Measurements from ENCODE around the gene CTTNBP2. TPM values are rescaled to one million over a fixed set of nuclear protein-coding genes. Genes with fewer than 3 reads are reported as not detected.

CTTNBP2 gene
- total RNA-seq, 3 donors from 2014 or later (not counting 1 experiment from before 2014, with no cell fraction given) = 0.10 TPM; not detected in 2

- intact Hi-C loops (cut with micrococcal nuclease) = no loop called here
- Mint-ChIP-seq H3K9me3 (peaks cover 0 to 5% of the 10 kb centered on the region in 2 donors), H3K27me3 (ENCODE audit: low read depth in 2 of 2) (no peaks in the 10 kb centered on the region), H3K36me3 (no peaks in the 10 kb centered on the region), H3K27ac (no peak overlapping the region), H3K4me3 (no peak overlapping the region), H3K4me1 (no peaks in the 10 kb centered on the region)
- H3K4me3 ChIP-seq (ENCODE audit: low read length) = no peak overlapping the region
- no peaks in the 10 kb centered on the region for H3K36me3 ChIP-seq (ENCODE audit: control insufficient read depth, insufficient read depth, low read length)
- H3K27me3 ChIP-seq (ENCODE audit: control insufficient read depth, insufficient read depth, low read length) = no peaks in the 10 kb centered on the region
- H3K4me1 ChIP-seq (ENCODE audit: control insufficient read depth, insufficient read depth, low read length) = no peaks in the 10 kb centered on the region
- no CpG with 5 or more reads among the region's 1 CpG for WGBS (ENCODE audit: insufficient coverage)
- no peak for TF ChIP-seq CTCF (IDR thresholded peaks at IDR 0.05)
- ATAC-seq (no peak), DNase-seq (no peak)
- no peak overlapping the region for H3K27ac ChIP-seq (ENCODE audit: low read length)
- no peaks in the 10 kb centered on the region for H3K9me3 ChIP-seq (ENCODE audit: control insufficient read depth, insufficient read depth, low read length)
These were observed 19.1 kb downstream of the CTTNBP2 start for GRCh38 chr7:117854186-117854585.

- H3K27me3 ChIP-seq (ENCODE audit: control insufficient read depth, insufficient read depth, low read length) = no peaks in the 10 kb centered on the region
- H3K4me3 ChIP-seq (ENCODE audit: low read length) = no peak overlapping the region
- H3K27ac Mint-ChIP-seq = no peak overlapping the region
- H3K9me3 Mint-ChIP-seq = peaks cover 5 to 10% of the 10 kb centered on the region in 2 donors
- H3K36me3 ChIP-seq (ENCODE audit: control insufficient read depth, insufficient read depth, low read length) = no peaks in the 10 kb centered on the region
- no peaks in the 10 kb centered on the region for H3K4me1 Mint-ChIP-seq
- no peaks in the 10 kb centered on the region for H3K9me3 ChIP-seq (ENCODE audit: control insufficient read depth, insufficient read depth, low read length)
- DNase-seq = no peak
- H3K27me3 Mint-ChIP-seq (ENCODE audit: low read depth in 2 of 2) = no peaks in the 10 kb centered on the region
- ATAC-seq = no peak
- no peak overlapping the region for H3K4me3 Mint-ChIP-seq
- 89% methylated on average over 7 of the region's 7 CpGs for WGBS (ENCODE audit: insufficient coverage)
- H3K27ac ChIP-seq (ENCODE audit: low read length) = no peak overlapping the region
- intact Hi-C loops (cut with micrococcal nuclease) = no loop called here
- no peaks in the 10 kb centered on the region for H3K36me3 Mint-ChIP-seq
- H3K4me1 ChIP-seq (ENCODE audit: control insufficient read depth, insufficient read depth, low read length) = no peaks in the 10 kb centered on the region
- TF ChIP-seq CTCF (IDR thresholded peaks at IDR 0.05) = no peak
These were observed 24.3 kb downstream of the CTTNBP2 start for GRCh38 chr7:117848941-117849340.

- Mint-ChIP-seq H3K4me1 (no peaks in the 10 kb centered on the region), H3K36me3 (no peaks in the 10 kb centered on the region), H3K27ac (no peak overlapping the region), H3K27me3 (ENCODE audit: low read depth in 2 of 2) (no peaks in the 10 kb centered on the region), H3K4me3 (no peak overlapping the region), H3K9me3 (peaks cover 12 to 13% of the 10 kb centered on the region in 2 donors)
- DNase-seq (no peak), ATAC-seq (no peak)
- H3K36me3 ChIP-seq (ENCODE audit: control insufficient read depth, insufficient read depth, low read length) = no peaks in the 10 kb centered on the region
- TF ChIP-seq CTCF (IDR thresholded peaks at IDR 0.05) = no peak
- no peaks in the 10 kb centered on the region for H3K9me3 ChIP-seq (ENCODE audit: control insufficient read depth, insufficient read depth, low read length)
- H3K4me3 ChIP-seq (ENCODE audit: low read length) = no peak overlapping the region
- 87% methylated on average over 2 of the region's 2 CpGs for WGBS (ENCODE audit: insufficient coverage)
- no peaks in the 10 kb centered on the region for H3K27me3 ChIP-seq (ENCODE audit: control insufficient read depth, insufficient read depth, low read length)
- no peak overlapping the region for H3K27ac ChIP-seq (ENCODE audit: low read length)
- intact Hi-C loops (cut with micrococcal nuclease) = no loop called here
- no peaks in the 10 kb centered on the region for H3K4me1 ChIP-seq (ENCODE audit: control insufficient read depth, insufficient read depth, low read length)
These were observed 28.6 kb downstream of the CTTNBP2 start for GRCh38 chr7:117844678-117845077.

- H3K36me3 ChIP-seq (ENCODE audit: control insufficient read depth, insufficient read depth, low read length) = no peaks in the 10 kb centered on the region
- Mint-ChIP-seq H3K27me3 (ENCODE audit: low read depth in 2 of 2) (no peaks in the 10 kb centered on the region), H3K4me1 (no peaks in the 10 kb centered on the region), H3K27ac (no peak overlapping the region), H3K9me3 (peaks cover 10% of the 10 kb centered on the region in 2 donors), H3K36me3 (no peaks in the 10 kb centered on the region), H3K4me3 (no peak overlapping the region)
- H3K4me3 ChIP-seq (ENCODE audit: low read length) = no peak overlapping the region
- no peaks in the 10 kb centered on the region for H3K4me1 ChIP-seq (ENCODE audit: control insufficient read depth, insufficient read depth, low read length)
- H3K27ac ChIP-seq (ENCODE audit: low read length) = no peak overlapping the region
- 100% methylated on average over 1 of the region's 2 CpGs for WGBS (ENCODE audit: insufficient coverage)
- no peak for TF ChIP-seq CTCF (IDR thresholded peaks at IDR 0.05)
- no peaks in the 10 kb centered on the region for H3K9me3 ChIP-seq (ENCODE audit: control insufficient read depth, insufficient read depth, low read length)
- intact Hi-C loops (cut with micrococcal nuclease) = no loop called here
- H3K27me3 ChIP-seq (ENCODE audit: control insufficient read depth, insufficient read depth, low read length) = no peaks in the 10 kb centered on the region
- no peak for ATAC-seq
- no peak for DNase-seq
These were observed 31.6 kb downstream of the CTTNBP2 start for GRCh38 chr7:117841611-117842010.

All from natural killer cell (primary cell).